BLaER1 treated with 17β-estradiol and CSF1 and Interleukin-3, amounts not matched to agents 10 nM and 100 nM (cell line): ENCODE results near the gene EID2.

Experiments used
- H3K27ac ChIP-seq, 11 experiments: shearing (Covaris generic); formaldehyde crosslinking; 2 replicates each; pipeline ENCODE4 v1.8.1; 2022
- H3K27me3 ChIP-seq, 11 experiments: shearing (Covaris generic); formaldehyde crosslinking; 2 replicates each; pipeline ENCODE4 v1.8.1; 2022
- H3K36me3 ChIP-seq, 11 experiments: shearing (Covaris generic); formaldehyde crosslinking; 2 replicates each; pipeline ENCODE4 v1.8.1; 2022
- H3K4me1 ChIP-seq, 10 experiments: shearing (Covaris generic); formaldehyde crosslinking; 2 replicates each; pipeline ENCODE4 v1.8.1; 2022
- H3K4me2 ChIP-seq, 11 experiments: shearing (Covaris generic); formaldehyde crosslinking; 2 replicates each; pipeline ENCODE4 v1.8.1; 2022
- H3K4me3 ChIP-seq, 10 experiments: shearing (Covaris generic); formaldehyde crosslinking; 2 replicates each; pipeline ENCODE4 v1.8.1; 2022
- H3K9ac ChIP-seq, 11 experiments: shearing (Covaris generic); formaldehyde crosslinking; 2 replicates each; pipeline ENCODE4 v1.8.1; 2022
- H3K9me3 ChIP-seq, 11 experiments: shearing (Covaris generic); formaldehyde crosslinking; replicated peaks in 1 of 11; 2 replicates each; pipeline ENCODE4 v1.8.1; 2022
- H4K20me1 ChIP-seq, 11 experiments: shearing (Covaris generic); formaldehyde crosslinking; 2 replicates each; pipeline ENCODE4 v1.8.1; 2022
- Cebpa-rat ChIP-seq, 11 experiments: shearing (Covaris generic); IDR thresholded peaks; 2 replicates each; pipeline ENCODE4 v1.8.1; 2022

EID2 gene

DNA sequence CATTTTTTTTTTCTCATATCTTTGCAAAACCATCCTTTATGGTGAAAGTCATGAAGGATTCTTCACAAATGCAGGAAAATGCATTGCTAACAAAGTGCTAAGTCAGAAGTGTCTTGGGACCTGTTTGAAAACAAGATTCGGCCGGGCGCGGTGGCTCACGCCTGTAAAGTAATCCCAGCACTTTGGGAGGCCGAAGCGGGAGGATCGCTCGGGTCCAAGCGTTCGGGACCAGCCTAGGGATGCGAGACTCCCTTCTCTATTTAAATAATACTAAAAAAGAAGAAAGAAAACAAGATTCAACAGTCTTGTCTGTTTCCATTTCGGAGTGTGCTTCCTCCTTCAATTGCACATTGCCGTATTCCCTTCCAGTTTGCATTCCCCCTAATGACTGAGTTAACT lies 8.1 kb downstream of the EID2 start:
- H3K9me3 ChIP-seq, result no peaks in the 10 kb centered on the region
- peak overlapping the region; percentile 81 to 99 (median 89) for H3K4me2 ChIP-seq
- no peaks in the 10 kb centered on the region for H3K27me3 ChIP-seq
- H3K9ac ChIP-seq, result peak overlapping the region; percentile 77 to 90 (median 85)
- peaks cover 0 to 7% (median 0%) of the 10 kb centered on the region in 11 experiments; a peak in 5 of 22 replicates for H3K36me3 ChIP-seq
- peak overlapping the region; percentile 76 to 97 (median 87) for H3K4me3 ChIP-seq
- H3K4me1 ChIP-seq, result peaks cover 12 to 40% (median 18%) of the 10 kb centered on the region in 10 experiments
- H4K20me1 ChIP-seq, result peaks cover 0 to 15% (median 6%) of the 10 kb centered on the region in 11 experiments; a peak in 11 of 22 replicates
- TF ChIP-seq Cebpa-rat (IDR thresholded peaks at IDR 0.05), result no peak
- peak overlapping the region; percentile 36 to 79 (median 77); a peak in 21 of 22 replicates for H3K27ac ChIP-seq

DNA sequence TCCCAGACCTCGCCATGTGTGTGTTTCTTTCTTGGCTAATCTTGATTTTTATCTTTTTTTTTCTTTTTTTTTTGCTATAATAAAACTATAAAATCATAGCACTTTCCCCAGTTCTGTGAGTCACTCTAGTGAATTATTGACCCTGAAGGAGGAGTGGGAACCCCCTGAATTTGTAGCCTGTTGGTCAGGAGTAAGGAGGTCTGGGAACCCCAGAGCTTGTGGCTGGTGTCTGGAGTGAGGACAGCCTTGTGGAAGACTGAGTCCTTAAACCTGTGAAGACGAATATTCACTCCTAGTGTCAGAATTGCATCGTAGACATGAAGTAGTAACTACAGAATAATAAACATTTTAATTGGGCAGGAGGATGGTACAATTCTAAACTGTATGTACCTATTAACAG lies 14.8 kb downstream of the EID2 start:
- Histone ChIP-seq H3K9me3 (no peaks in the 10 kb centered on the region), H3K9ac (no peak overlapping the region), H4K20me1 (peaks cover 0 to 7% (median 0%) of the 10 kb centered on the region in 11 experiments; a peak in 6 of 22 replicates), H3K4me2 (peak overlapping the region in 2 of 11 experiments; percentile 24 to 37; a peak in 2 of 22 replicates), H3K4me3 (no peak overlapping the region), H3K27me3 (no peaks in the 10 kb centered on the region), H3K4me1 (peaks cover 0 to 13% (median 5%) of the 10 kb centered on the region in 10 experiments; a peak in 8 of 20 replicates), H3K36me3 (peaks cover 0 to 8% (median 0%) of the 10 kb centered on the region in 11 experiments; a peak in 7 of 22 replicates), H3K27ac (no peak overlapping the region)
- no peak for TF ChIP-seq Cebpa-rat (IDR thresholded peaks at IDR 0.05)

DNA sequence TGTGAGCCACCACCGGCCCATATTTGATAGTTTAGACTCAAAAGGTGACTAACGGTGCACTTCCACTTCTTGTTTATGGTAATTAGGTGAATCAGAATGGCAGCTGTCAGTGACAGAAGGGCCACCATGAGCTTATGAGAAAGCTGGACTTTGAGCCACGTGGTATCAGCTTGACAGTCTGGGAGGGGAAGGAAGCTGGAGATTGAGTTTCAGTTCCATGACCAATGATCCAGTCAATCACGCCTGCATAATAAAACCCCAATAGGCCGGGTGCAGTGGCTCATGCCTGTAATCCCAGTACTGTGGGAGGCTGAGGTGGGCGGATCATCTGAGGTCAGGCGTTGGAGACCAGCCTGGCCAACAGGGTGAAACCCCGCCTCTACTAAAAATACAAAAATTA lies 15.5 kb downstream of the EID2 start:
- Histone ChIP-seq H3K27me3 (no peaks in the 10 kb centered on the region), H4K20me1 (peaks cover 0 to under 1% (median 0%) of the 10 kb centered on the region in 11 experiments; a peak in 2 of 22 replicates), H3K36me3 (peaks cover 0 to 8% (median 0%) of the 10 kb centered on the region in 11 experiments; a peak in 5 of 22 replicates), H3K4me2 (peak overlapping the region in 3 of 11 experiments; percentile 24 to 49 (median 37); a peak in 6 of 22 replicates), H3K4me3 (no peak overlapping the region), H3K9ac (no peak overlapping the region), H3K9me3 (no peaks in the 10 kb centered on the region), H3K4me1 (peaks cover 0 to 13% (median 6%) of the 10 kb centered on the region in 10 experiments; a peak in 9 of 20 replicates), H3K27ac (no peak overlapping the region)
- no peak for TF ChIP-seq Cebpa-rat (IDR thresholded peaks at IDR 0.05)

DNA sequence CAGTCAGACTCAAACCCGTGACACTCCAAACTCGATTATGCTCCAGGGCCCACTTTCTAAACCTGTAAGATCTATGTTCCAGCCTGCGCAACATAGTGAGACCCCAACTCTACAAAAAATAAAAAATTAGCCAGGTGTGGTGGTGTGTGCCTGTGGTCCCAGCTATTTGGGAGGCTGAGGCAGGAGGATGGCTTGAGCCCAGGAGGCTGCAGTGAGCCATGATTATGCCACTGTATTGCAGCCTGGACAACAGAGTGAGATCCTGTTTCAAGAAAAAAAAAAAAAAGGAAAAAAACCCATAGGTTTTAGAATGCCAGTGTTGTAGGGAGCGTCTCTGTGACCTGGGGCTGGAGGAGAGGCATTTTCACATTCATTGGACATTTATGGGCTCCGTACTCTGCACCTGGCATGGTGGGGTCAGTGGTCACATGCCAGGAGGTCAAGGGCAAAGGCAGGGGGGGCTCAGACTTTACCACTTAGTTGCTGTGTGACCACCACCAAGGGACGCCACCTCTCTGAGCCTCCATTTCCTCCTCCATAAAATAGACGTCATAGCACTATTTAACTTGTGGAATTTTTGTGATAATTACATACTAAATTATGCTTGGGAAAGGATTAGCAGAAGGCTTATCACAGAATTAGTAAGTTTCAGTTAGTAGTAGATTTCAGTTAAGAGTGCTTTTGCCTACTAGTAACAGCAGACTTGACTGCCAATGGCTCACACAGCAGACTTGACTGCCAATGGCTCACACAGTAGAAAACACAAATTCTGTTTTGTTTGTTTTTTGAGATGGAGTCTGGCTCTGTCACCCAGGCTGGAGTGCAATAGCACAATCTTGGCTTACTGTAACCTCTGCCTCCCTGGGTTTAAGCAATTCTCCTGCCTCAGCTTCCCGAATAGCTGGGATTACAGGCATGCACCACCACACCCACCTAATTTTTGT lies 19.1 kb downstream of the EID2 start:
- H3K9me3 ChIP-seq, result peaks cover 0 to under 1% (median 0%) of the 10 kb centered on the region in 11 experiments; a peak in 1 of 22 replicates

DNA sequence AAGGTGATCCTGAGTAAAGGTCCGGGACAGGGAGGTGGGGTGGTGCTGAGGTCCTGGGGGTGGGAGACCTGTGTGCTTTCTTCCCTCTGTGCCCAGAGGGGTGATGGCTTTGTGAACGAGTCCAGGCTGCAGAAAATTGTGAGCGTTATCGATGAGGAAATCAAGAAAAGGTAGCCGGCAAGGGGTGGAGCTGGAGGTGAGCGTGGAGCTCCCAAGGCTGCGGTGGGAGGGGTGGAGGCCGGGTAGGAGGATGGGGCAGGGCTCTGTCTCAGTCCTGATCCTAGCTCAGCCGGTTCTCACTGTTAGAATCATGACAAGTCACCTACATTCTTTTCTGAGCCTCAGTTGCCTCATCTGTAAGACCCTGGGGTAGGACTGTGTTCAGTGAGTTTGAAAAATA lies 21.0 kb downstream of the EID2 start:
- Histone ChIP-seq H3K27ac (no peak overlapping the region), H4K20me1 (peaks cover 0 to 15% (median 0%) of the 10 kb centered on the region in 11 experiments; a peak in 5 of 22 replicates), H3K4me1 (peaks cover 6 to 21% (median 14%) of the 10 kb centered on the region in 10 experiments; a peak in 16 of 20 replicates), H3K4me3 (no peak overlapping the region), H3K36me3 (no peaks in the 10 kb centered on the region), H3K4me2 (peak overlapping the region in 4 of 11 experiments; percentile 11 to 34 (median 20); a peak in 6 of 22 replicates), H3K9me3 (peaks cover 0 to 6% (median 0%) of the 10 kb centered on the region in 11 experiments; a peak in 1 of 22 replicates), H3K27me3 (peaks cover 27 to 47% (median 39%) of the 10 kb centered on the region in 11 experiments), H3K9ac (no peak overlapping the region)
- TF ChIP-seq Cebpa-rat (IDR thresholded peaks at IDR 0.05), result no peak

More for the DNA sequence above, 19.1 kb downstream of the EID2 start:
- Histone ChIP-seq H3K27me3 (peaks cover 8 to 29% (median 21%) of the 10 kb centered on the region in 11 experiments), H3K4me2 (no peak overlapping the region), H3K4me1 (peaks cover 0 to 20% (median 13%) of the 10 kb centered on the region in 10 experiments; a peak in 13 of 20 replicates), H4K20me1 (0 out of 22 replicates have a peak, but pooled peaks cover 0 to 1% (median 0%) of the 10 kb centered on the region in 11 experiments), H3K9ac (no peak overlapping the region), H3K36me3 (peaks cover 0 to 8% (median 0%) of the 10 kb centered on the region in 11 experiments; a peak in 4 of 22 replicates), H3K4me3 (no peak overlapping the region), H3K27ac (no peak overlapping the region)
- no peak for TF ChIP-seq Cebpa-rat (IDR thresholded peaks at IDR 0.05)

DNA sequence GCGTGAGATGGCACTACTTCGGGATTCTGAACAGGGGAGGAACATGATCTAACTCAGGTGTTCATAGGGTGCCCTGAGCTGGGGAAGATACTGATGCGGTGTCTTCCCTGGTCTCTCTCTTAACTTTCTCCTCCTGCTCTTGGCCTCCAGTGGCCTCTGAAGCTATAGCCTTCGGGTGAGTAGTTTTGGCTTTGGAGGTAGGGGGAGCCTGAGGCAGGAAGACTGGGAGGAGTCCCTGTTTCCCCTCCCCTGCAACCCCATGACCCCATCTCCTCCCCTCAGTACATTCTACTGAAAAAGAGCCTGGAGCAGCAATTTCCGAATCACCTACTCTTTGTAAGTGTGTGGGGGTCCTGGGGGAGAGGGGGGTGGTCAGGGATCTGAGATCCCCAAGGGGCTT lies 21.5 kb downstream of the EID2 start:
- peak overlapping the region in 4 of 11 experiments; percentile 11 to 34 (median 20); a peak in 5 of 22 replicates for H3K4me2 ChIP-seq
- no peak overlapping the region for H3K27ac ChIP-seq
- H3K4me3 ChIP-seq, result no peak overlapping the region

DNA sequence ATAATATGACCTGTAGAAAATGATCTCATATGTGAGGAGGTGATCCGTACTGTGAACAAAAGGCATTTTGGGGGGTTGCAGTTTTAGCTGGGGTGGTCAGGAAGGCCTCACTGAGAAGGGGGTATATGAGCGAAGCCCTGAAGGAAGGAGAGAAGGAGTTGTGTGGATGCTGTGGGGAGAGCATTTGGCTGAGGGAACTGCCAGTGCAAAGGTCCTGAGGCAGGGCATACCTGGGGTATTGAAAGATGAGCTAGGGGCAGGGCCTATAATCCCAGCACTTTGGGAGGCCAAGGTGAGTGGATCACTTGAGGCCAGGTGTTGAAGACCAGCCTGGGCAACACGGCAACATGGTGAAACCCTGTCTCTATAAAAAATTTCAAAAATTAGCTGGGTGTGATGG lies 22.5 kb downstream of the EID2 start:
- H3K4me2 ChIP-seq, result no peak overlapping the region
- no peak overlapping the region for H3K9ac ChIP-seq
- peaks cover 0 to 15% (median 0%) of the 10 kb centered on the region in 11 experiments; a peak in 5 of 22 replicates for H4K20me1 ChIP-seq
- peaks cover 41 to 63% (median 54%) of the 10 kb centered on the region in 11 experiments for H3K27me3 ChIP-seq
- H3K36me3 ChIP-seq, result no peaks in the 10 kb centered on the region
- H3K4me3 ChIP-seq, result no peak overlapping the region
- no peak overlapping the region for H3K27ac ChIP-seq
- peaks cover 5 to 21% (median 14%) of the 10 kb centered on the region in 10 experiments; a peak in 15 of 20 replicates for H3K4me1 ChIP-seq
- no peak for TF ChIP-seq Cebpa-rat (IDR thresholded peaks at IDR 0.05)
- H3K9me3 ChIP-seq, result peaks cover 0 to 6% (median 0%) of the 10 kb centered on the region in 11 experiments; a peak in 1 of 22 replicates

More for the DNA sequence above, 21.5 kb downstream of the EID2 start:
- no peaks in the 10 kb centered on the region for H3K36me3 ChIP-seq
- peaks cover 0 to 6% (median 0%) of the 10 kb centered on the region in 11 experiments; a peak in 1 of 22 replicates for H3K9me3 ChIP-seq
- H3K27me3 ChIP-seq, result peaks cover 32 to 52% (median 44%) of the 10 kb centered on the region in 11 experiments
- peaks cover 5 to 21% (median 14%) of the 10 kb centered on the region in 10 experiments; a peak in 15 of 20 replicates for H3K4me1 ChIP-seq
- no peak overlapping the region for H3K9ac ChIP-seq
- H4K20me1 ChIP-seq, result peaks cover 0 to 15% (median 0%) of the 10 kb centered on the region in 11 experiments; a peak in 5 of 22 replicates
- TF ChIP-seq Cebpa-rat (IDR thresholded peaks at IDR 0.05), result no peak

DNA sequence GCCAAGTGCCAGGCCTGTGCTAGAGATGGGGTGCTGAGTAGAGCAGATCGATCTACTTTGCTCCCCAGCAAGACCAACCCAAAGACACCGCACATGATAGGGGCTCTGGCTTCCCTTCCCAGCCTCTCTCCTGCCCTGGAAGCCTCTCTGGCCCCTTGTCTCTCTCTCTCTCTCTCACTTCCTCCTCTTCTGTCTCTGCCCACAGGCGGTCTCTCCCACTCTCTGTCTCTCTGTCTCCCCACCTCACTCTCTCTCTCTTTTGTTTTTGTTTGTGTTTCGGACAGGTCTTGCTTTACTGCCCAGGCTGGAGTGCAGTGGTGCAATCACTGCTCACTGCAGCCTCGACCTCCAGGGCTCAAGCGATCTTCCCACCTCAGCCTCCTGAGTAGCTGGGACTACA lies 23.7 kb downstream of the EID2 start:
- Histone ChIP-seq H3K4me1 (peaks cover 5 to 21% (median 14%) of the 10 kb centered on the region in 10 experiments; a peak in 15 of 20 replicates), H3K9me3 (peaks cover 0 to 6% (median 0%) of the 10 kb centered on the region in 11 experiments; a peak in 1 of 22 replicates), H3K4me2 (peak overlapping the region in 2 of 11 experiments; percentile 8 to 44; a peak in 1 of 22 replicates), H3K27ac (no peak overlapping the region), H3K9ac (no peak overlapping the region), H4K20me1 (peaks cover 0 to 15% (median 0%) of the 10 kb centered on the region in 11 experiments; a peak in 5 of 22 replicates), H3K4me3 (no peak overlapping the region), H3K36me3 (no peaks in the 10 kb centered on the region), H3K27me3 (peaks cover 41 to 73% (median 58%) of the 10 kb centered on the region in 11 experiments)
- no peak for TF ChIP-seq Cebpa-rat (IDR thresholded peaks at IDR 0.05)
